Measurements from ENCODE around the gene SETX.

GRCh38 chr9:132238026-132238972 is 116.5 kb downstream of the SETX start:
- TF ChIP-seq CTCF (IDR thresholded peaks at IDR 0.05 in 2 of 3, conservative IDR thresholded peaks at IDR 0.05 in 1 of 3; ENCODE audit: control insufficient read depth in 2 of 3, extremely low read depth in 1 of 3, insufficient read depth in 1 of 3, low read depth in 3 of 3, low read length in 3 of 3) = no peak
- TF ChIP-seq PAX5 (IDR thresholded peaks at IDR 0.05; ENCODE audit: borderline replicate concordance, low read depth, low read length) = no peak
- no peak for TF ChIP-seq POU2F2 (IDR thresholded peaks at IDR 0.05; ENCODE audit: borderline replicate concordance, low read depth, low read length)
- no peak for TF ChIP-seq REST (IDR thresholded peaks at IDR 0.05; ENCODE audit: low read depth, low read length)
- no peak for TF ChIP-seq SIX5 (IDR thresholded peaks at IDR 0.05; ENCODE audit: low read depth, low read length, severe bottlenecking)
- no peak for TF ChIP-seq SP1 (IDR thresholded peaks at IDR 0.05; ENCODE audit: low read depth, low read length)
- TF ChIP-seq CEBPB (IDR thresholded peaks at IDR 0.05; ENCODE audit: borderline replicate concordance in 1 of 2, low read depth in 2 of 2, low read length in 2 of 2) = no peak
- TF ChIP-seq USF2 (IDR thresholded peaks at IDR 0.05; ENCODE audit: borderline replicate concordance, low read depth, low read length) = no peak
- TF ChIP-seq TAF1 (IDR thresholded peaks at IDR 0.05; ENCODE audit: borderline replicate concordance, low read depth, low read length) = no peak
- TF ChIP-seq RAD51 (IDR thresholded peaks at IDR 0.05) = no peak
- TF ChIP-seq POLR2AphosphoS5 (IDR thresholded peaks at IDR 0.05; ENCODE audit: low read length) = no peak
- TF ChIP-seq TCF3 (IDR thresholded peaks at IDR 0.05; ENCODE audit: borderline replicate concordance, insufficient read depth, low read depth, low read length) = no peak

Data from GM12878 (cell line).